GM12878 (cell line): ENCODE data around the gene PTCH2. TPM values are rescaled to one million over a fixed set of nuclear protein-coding genes. Genes with fewer than 3 reads are reported as not detected.

Source experiments
- BRCA1 ChIP-seq: IDR thresholded peaks from 2 replicates; pipeline ENCODE4 v1.6.1; 2011; ENCODE audit warnings: low read depth, low read length, improper control_type of control experiment
- CBFB ChIP-seq: IDR thresholded peaks from 2 replicates; pipeline ENCODE4 v1.6.1; 2016; ENCODE audit warnings: antibody characterized with exemption, low read depth
- CHD4 ChIP-seq: fragments of 200-600 bp; sonication (generic); IDR thresholded peaks from 2 replicates; pipeline ENCODE4 v1.6.1; 2016; ENCODE audit warnings: mild to moderate bottlenecking
- CREM ChIP-seq: IDR thresholded peaks from 2 replicates; pipeline ENCODE4 v1.6.1; 2014; ENCODE audit warnings: antibody characterized with exemption, low read depth
- EED ChIP-seq: sonication (generic); IDR thresholded peaks from 2 replicates; pipeline ENCODE4 v1.6.1; 2016; ENCODE audit warnings: antibody characterized with exemption, low read depth
- EGR1 ChIP-seq, 2 experiments: IDR thresholded peaks; 1 replicate in 1 of 2; 2 replicates in 1 of 2; pipeline ENCODE4 v1.6.1; 2011 to 2012; ENCODE audit warnings: low read depth in 2 of 2, low read length in 2 of 2, borderline replicate concordance in 1 of 2, mild to moderate bottlenecking in 1 of 2, moderate library complexity in 1 of 2
- ESRRA ChIP-seq: IDR thresholded peaks from 2 replicates; pipeline ENCODE4 v1.6.1; 2012; ENCODE audit warnings: mild to moderate bottlenecking, low read length, improper control_type of control experiment
- FOS ChIP-seq: IDR thresholded peaks from 3 replicates; pipeline ENCODE4 v1.6.1; 2011; ENCODE audit warnings: borderline replicate concordance; ENCODE audit not compliant: insufficient read length; ENCODE audit errors: extremely low read depth
- JUNB ChIP-seq: IDR thresholded peaks from 2 replicates; pipeline ENCODE4 v1.6.1; 2016; ENCODE audit warnings: antibody characterized with exemption, mild to moderate bottlenecking
- KAT2A ChIP-seq: conservative IDR thresholded peaks from 2 replicates; pipeline ENCODE4 v1.6.1; 2011; ENCODE audit warnings: low read depth, low read length; ENCODE audit not compliant: control insufficient read depth
- MEF2A ChIP-seq: IDR thresholded peaks from 2 replicates; pipeline ENCODE4 v1.6.1; 2011; ENCODE audit warnings: low read depth, mild to moderate bottlenecking, low read length, moderate library complexity; ENCODE audit not compliant: insufficient read depth
- MXI1 ChIP-seq: fragments of 150-350 bp; IDR thresholded peaks from 2 replicates; pipeline ENCODE4 v1.6.1; 2011; ENCODE audit warnings: low read depth, mild to moderate bottlenecking, inconsistent platforms, low read length, improper control_type of control experiment
- NFIC ChIP-seq: IDR thresholded peaks from 2 replicates; pipeline ENCODE4 v1.6.1; 2012; ENCODE audit warnings: low read depth, mild to moderate bottlenecking, inconsistent platforms, low read length, moderate library complexity
- NFYA ChIP-seq: IDR thresholded peaks from 2 replicates; pipeline ENCODE4 v1.6.1; 2011; ENCODE audit warnings: low read depth, mild to moderate bottlenecking, low read length, improper control_type of control experiment, borderline replicate concordance
- NR2F1 ChIP-seq: fragments of 450-650 bp; conservative IDR thresholded peaks from 2 replicates; pipeline ENCODE4 v1.6.1; 2017; ENCODE audit warnings: mild to moderate bottlenecking
- PML ChIP-seq: IDR thresholded peaks from 2 replicates; pipeline ENCODE4 v1.6.1; 2012; ENCODE audit warnings: low read length, inconsistent platforms
- SMARCA5 ChIP-seq: fragments of 450-650 bp; IDR thresholded peaks from 2 replicates; pipeline ENCODE4 v1.6.1; 2017; ENCODE audit warnings: mild to moderate bottlenecking
- SP1 ChIP-seq: IDR thresholded peaks from one replicate; pipeline ENCODE4 v1.6.1; 2011; ENCODE audit warnings: low read depth, low read length
- SREBF2 ChIP-seq: IDR thresholded peaks from 2 replicates; pipeline ENCODE4 v1.6.1; 2012; ENCODE audit warnings: mild to moderate bottlenecking, low read length
- SRF ChIP-seq, 2 experiments: IDR thresholded peaks; 2 replicates each; pipeline ENCODE4 v1.6.1; 2011; ENCODE audit warnings: low read depth in 2 of 2, low read length in 2 of 2, mild to moderate bottlenecking in 1 of 2, moderate library complexity in 1 of 2
- ZSCAN29 ChIP-seq: fragments of 450-650 bp; IDR thresholded peaks from 2 replicates; pipeline ENCODE4 v1.6.1; 2017; ENCODE audit warnings: mild to moderate bottlenecking, moderate library complexity
- polyA plus RNA-seq, 11 experiments: library from polyadenylated mRNA; depleted of rRNA in 4 of 11; unstranded in 6 of 11; stranded (reverse) in 5 of 11; fragments of >200 nt; fragmentation: Nextera tagmentation in 4 of 11; fragmentation: Illumina TruSeq in 1 of 11; extraction: Ambion mirVana in 4 of 11; extraction: Trizol in 1 of 11; gene quantifications; 1 replicate in 1 of 11; 2 replicates in 10 of 11; pipeline versions ENCODE4 v1.2.1 to v1.2.3, GENCODE V29; 2011 to 2016; ENCODE audit warnings: inconsistent platforms in 2 of 11, missing spikeins in 2 of 11, low read depth in 1 of 11
- total RNA-seq, 4 experiments: library from RNA; depleted of rRNA in 3 of 4; stranded (reverse); fragments of >200 nt in 3 of 4; fragmentation: Illumina TruSeq in 1 of 4; extraction: Trizol in 1 of 4; gene quantifications; 2 replicates each; pipeline versions ENCODE4 v1.2.1 to v1.2.3, GENCODE V29; 2013 to 2021
- TF ChIP-seq, protein P1 (sequence below): fragments of 450-650 bp; formaldehyde crosslinking; IDR thresholded peaks from 2 replicates; pipeline ENCODE4 v1.5.0; 2022; ENCODE audit warnings: mild to moderate bottlenecking, missing genetic modification characterization
- TF ChIP-seq, protein P2 (sequence below): fragments of 450-650 bp; conservative IDR thresholded peaks from 2 replicates; pipeline ENCODE4 v1.6.1; 2017; ENCODE audit warnings: mild to moderate bottlenecking, moderate library complexity

PTCH2 gene
- total and polyA plus RNA-seq, 10 of the 15 experiments (the other 5 are each of a cell fraction or from before 2014, with no cell fraction given) = 0.03 to 8.4 (median 0.10) TPM

DNA sequence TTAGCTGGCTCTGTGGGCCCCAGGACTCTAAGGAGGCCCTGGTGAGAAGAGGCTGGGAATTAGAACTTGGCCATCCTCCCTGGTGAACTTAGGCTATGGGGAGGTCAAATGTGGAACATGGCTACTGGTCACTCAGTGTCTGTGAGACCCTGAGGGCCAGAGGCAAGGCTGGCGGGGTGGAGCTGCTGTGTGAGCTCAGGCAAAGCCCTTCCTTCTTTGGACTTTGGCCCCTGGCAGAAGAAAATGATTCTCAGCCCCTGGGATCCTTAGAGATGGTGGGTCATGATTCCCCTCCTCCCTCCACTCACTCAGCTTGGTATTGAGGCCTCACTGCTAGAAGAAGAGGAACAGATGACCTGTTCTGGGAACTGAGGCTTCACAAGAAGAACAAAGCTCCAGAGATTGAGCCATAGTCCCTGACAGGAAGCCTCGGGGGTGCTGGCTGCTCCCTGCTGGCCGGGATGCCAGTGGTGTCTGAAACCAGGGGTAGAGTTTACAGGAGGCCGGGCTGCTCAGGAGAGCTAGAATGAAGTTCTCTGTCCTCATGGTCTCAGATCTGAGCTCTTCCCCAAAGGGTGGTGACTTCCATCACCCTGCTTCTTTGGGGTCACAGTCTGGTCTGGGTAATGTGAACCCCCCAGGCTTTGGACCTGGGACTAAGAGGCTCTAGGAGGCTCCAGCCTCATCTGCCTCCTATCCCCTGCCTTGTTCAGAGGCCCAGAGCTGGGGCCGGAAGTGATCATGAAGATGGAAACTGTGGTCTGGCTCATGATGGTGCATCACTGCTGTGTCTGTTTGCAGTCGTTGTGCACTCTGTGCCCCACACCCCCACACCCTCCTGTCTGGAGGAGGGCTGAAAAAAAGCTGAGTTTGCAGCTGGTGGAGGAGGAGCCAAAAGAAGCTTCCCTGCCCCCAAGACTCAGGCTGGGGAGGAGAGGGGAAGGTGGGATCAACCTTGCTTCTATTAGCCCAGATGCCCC lies 33.8 kb downstream of the PTCH2 start (continued):
- TF ChIP-seq SMARCA5 (peak; percentile 17; the same call in 1 of the 2 replicates), JUNB (peak; percentile 10; the same call in 1 of the 2 replicates), MXI1 (no peak), NR2F1 (no peak), KAT2A (no peak), SREBF2 (no peak), PML (no peak), ZSCAN29 (no peak), EED (peak; percentile 84), SRF (IDR thresholded peaks at IDR 0.05; ENCODE audit: low read depth in 2 of 2, low read length in 2 of 2) (no peak), NFIC (no peak), NFYA (no peak), CBFB (peak; percentile 58; the same call in 1 of the 2 replicates), BRCA1 (no peak), FOS (no peak), EGR1 (IDR thresholded peaks at IDR 0.05; ENCODE audit: borderline replicate concordance in 1 of 2, low read depth in 2 of 2, low read length in 2 of 2) (peak in 1 of 2 experiments; percentile 80; a peak in 2 of 3 replicates), CHD4 (no peak), CREM (peak; percentile 81), MEF2A (0 out of 2 replicates have a peak, but pooled peaks have one; percentile 5), ESRRA (no peak), SP1 (peak; percentile 64)
- TF ChIP-seq, protein P1, sequence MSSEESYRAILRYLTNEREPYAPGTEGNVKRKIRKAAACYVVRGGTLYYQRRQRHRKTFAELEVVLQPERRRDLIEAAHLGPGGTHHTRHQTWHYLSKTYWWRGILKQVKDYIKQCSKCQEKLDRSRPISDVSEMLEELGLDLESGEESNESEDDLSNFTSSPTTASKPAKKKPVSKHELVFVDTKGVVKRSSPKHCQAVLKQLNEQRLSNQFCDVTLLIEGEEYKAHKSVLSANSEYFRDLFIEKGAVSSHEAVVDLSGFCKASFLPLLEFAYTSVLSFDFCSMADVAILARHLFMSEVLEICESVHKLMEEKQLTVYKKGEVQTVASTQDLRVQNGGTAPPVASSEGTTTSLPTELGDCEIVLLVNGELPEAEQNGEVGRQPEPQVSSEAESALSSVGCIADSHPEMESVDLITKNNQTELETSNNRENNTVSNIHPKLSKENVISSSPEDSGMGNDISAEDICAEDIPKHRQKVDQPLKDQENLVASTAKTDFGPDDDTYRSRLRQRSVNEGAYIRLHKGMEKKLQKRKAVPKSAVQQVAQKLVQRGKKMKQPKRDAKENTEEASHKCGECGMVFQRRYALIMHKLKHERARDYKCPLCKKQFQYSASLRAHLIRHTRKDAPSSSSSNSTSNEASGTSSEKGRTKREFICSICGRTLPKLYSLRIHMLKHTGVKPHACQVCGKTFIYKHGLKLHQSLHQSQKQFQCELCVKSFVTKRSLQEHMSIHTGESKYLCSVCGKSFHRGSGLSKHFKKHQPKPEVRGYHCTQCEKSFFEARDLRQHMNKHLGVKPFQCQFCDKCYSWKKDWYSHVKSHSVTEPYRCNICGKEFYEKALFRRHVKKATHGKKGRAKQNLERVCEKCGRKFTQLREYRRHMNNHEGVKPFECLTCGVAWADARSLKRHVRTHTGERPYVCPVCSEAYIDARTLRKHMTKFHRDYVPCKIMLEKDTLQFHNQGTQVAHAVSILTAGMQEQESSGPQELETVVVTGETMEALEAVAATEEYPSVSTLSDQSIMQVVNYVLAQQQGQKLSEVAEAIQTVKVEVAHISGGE (CRISPR knock-in tag) = no peak
- TF ChIP-seq, protein P2, sequence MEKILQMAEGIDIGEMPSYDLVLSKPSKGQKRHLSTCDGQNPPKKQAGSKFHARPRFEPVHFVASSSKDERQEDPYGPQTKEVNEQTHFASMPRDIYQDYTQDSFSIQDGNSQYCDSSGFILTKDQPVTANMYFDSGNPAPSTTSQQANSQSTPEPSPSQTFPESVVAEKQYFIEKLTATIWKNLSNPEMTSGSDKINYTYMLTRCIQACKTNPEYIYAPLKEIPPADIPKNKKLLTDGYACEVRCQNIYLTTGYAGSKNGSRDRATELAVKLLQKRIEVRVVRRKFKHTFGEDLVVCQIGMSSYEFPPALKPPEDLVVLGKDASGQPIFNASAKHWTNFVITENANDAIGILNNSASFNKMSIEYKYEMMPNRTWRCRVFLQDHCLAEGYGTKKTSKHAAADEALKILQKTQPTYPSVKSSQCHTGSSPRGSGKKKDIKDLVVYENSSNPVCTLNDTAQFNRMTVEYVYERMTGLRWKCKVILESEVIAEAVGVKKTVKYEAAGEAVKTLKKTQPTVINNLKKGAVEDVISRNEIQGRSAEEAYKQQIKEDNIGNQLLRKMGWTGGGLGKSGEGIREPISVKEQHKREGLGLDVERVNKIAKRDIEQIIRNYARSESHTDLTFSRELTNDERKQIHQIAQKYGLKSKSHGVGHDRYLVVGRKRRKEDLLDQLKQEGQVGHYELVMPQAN = no peak
